DMS153 (cell line): ENCODE measurements around the gene CHAT.

ENCODE experiments used
- DNase-seq: peaks from one replicate; lab custom pipeline; 2025; lab: John Stamatoyannopoulos, UW

The CHAT gene

GRCh38 chr10:49613882-49614241 lies at the start of gene CHAT:
CHAT (plus strand) TSS chr10:49614037; CDS start chr10:49614190, 153 bp downstream.
- no peak for DNase-seq

- no peak for DNase-seq
Measured at GRCh38 chr10:49564461-49565009, 49.3 kb upstream of the CHAT start.

- DNase-seq, result no peak
Measured at GRCh38 chr10:49567810-49568209, 46.0 kb upstream of the CHAT start.

- no peak for DNase-seq
Measured at GRCh38 chr10:49568235-49568634, 45.6 kb upstream of the CHAT start.

- no peak for DNase-seq
Measured at GRCh38 chr10:49569031-49569631, 44.7 kb upstream of the CHAT start.

GRCh38 chr10:49571388-49571787 lies 42.4 kb upstream of the CHAT start:
- DNase-seq, result peak; percentile 71

GRCh38 chr10:49572594-49573114 lies 41.2 kb upstream of the CHAT start:
- DNase-seq, result no peak

GRCh38 chr10:49575489-49576072 lies 38.3 kb upstream of the CHAT start:
- no peak for DNase-seq

- no peak for DNase-seq
Measured at GRCh38 chr10:49577182-49577925, 36.5 kb upstream of the CHAT start.

- no peak for DNase-seq
Measured at GRCh38 chr10:49578392-49578791, 35.4 kb upstream of the CHAT start.

- no peak for DNase-seq
Measured at GRCh38 chr10:49579621-49580020, 34.2 kb upstream of the CHAT start.

GRCh38 chr10:49585387-49585786 lies 28.4 kb upstream of the CHAT start:
- DNase-seq, result no peak

- DNase-seq, result no peak
Measured at GRCh38 chr10:49587981-49588380, 25.9 kb upstream of the CHAT start.

- DNase-seq, result peak; percentile 39
Measured at GRCh38 chr10:49592726-49593563, 20.9 kb upstream of the CHAT start.

- no peak for DNase-seq
Measured at GRCh38 chr10:49593564-49593875, 20.3 kb upstream of the CHAT start.

GRCh38 chr10:49593998-49594397 lies 19.8 kb upstream of the CHAT start:
- no peak for DNase-seq

- DNase-seq, result peak; percentile 31
Measured at GRCh38 chr10:49594594-49594993, 19.2 kb upstream of the CHAT start.

GRCh38 chr10:49595003-49595712 lies 18.7 kb upstream of the CHAT start:
- DNase-seq, result no peak

- DNase-seq, result no peak
Measured at GRCh38 chr10:49595713-49596492, 17.9 kb upstream of the CHAT start.

GRCh38 chr10:49596493-49596809 lies 17.4 kb upstream of the CHAT start:
- no peak for DNase-seq

GRCh38 chr10:49596836-49597235 lies 17.0 kb upstream of the CHAT start:
- no peak for DNase-seq
